NOMO-1 (cell line): ENCODE measurements around the gene PLXNA4.
"Not testable (repeated sequence)": the region's sequence is repeated elsewhere in the genome, so short reads cannot be mapped to it uniquely, and the experiment has no call there.

ENCODE experiments used
- DNase-seq, 2 experiments: peaks; one replicate each; lab custom pipeline; 2025; ENCODE audit not compliant: unreplicated experiment in 2 of 2; lab: John Stamatoyannopoulos, UW

PLXNA4 gene

GRCh38 chr7:132398253-132398925 is 177.9 kb downstream of the PLXNA4 start:
- DNase-seq, result no peak

- DNase-seq, result no peak
Measured at GRCh38 chr7:132397070-132397469, 179.2 kb downstream of the PLXNA4 start.

- DNase-seq, result no peak
Measured at GRCh38 chr7:132395361-132395760, 180.9 kb downstream of the PLXNA4 start.

GRCh38 chr7:132394283-132395198 is 181.7 kb downstream of the PLXNA4 start:
- DNase-seq, result no peak

GRCh38 chr7:132393789-132394261 is 182.4 kb downstream of the PLXNA4 start:
- no peak for DNase-seq

- DNase-seq, result no peak
Measured at GRCh38 chr7:132392713-132393112, 183.6 kb downstream of the PLXNA4 start.

- DNase-seq, result peak; percentile 29 to 36
Measured at GRCh38 chr7:132390705-132391104, 185.6 kb downstream of the PLXNA4 start.

GRCh38 chr7:132390049-132390448 is 186.2 kb downstream of the PLXNA4 start:
- DNase-seq, result not testable (repeated sequence)

- no peak for DNase-seq
Measured at GRCh38 chr7:132388688-132389087, 187.6 kb downstream of the PLXNA4 start.

GRCh38 chr7:132387596-132387995 is 188.7 kb downstream of the PLXNA4 start:
- no peak for DNase-seq

- no peak for DNase-seq
Measured at GRCh38 chr7:132386201-132386681, 190.0 kb downstream of the PLXNA4 start.

- DNase-seq, result no peak
Measured at GRCh38 chr7:132383962-132384361, 192.3 kb downstream of the PLXNA4 start.

- DNase-seq, result no peak
Measured at GRCh38 chr7:132381742-132382472, 194.4 kb downstream of the PLXNA4 start.

GRCh38 chr7:132380059-132380458 is 196.2 kb downstream of the PLXNA4 start:
- DNase-seq, result no peak

GRCh38 chr7:132379292-132379691 is 197.0 kb downstream of the PLXNA4 start:
- no peak for DNase-seq

GRCh38 chr7:132377703-132378584 is 198.3 kb downstream of the PLXNA4 start:
- DNase-seq, result no peak

- no peak for DNase-seq
Measured at GRCh38 chr7:132377015-132377414, 199.3 kb downstream of the PLXNA4 start.

GRCh38 chr7:132376361-132377013 is 199.8 kb downstream of the PLXNA4 start:
- no peak for DNase-seq

GRCh38 chr7:132373879-132374278 is 202.4 kb downstream of the PLXNA4 start:
- no peak for DNase-seq
